HG03354 (cell line): ENCODE measurements around the gene FAM217A.
"Not testable (repeated sequence)": the region's sequence is repeated elsewhere in the genome, so short reads cannot be mapped to it uniquely, and the experiment has no call there.

Experiments
- ATAC-seq: cut with Tn5 transposase; IDR thresholded peaks from one replicate; pipeline ENCODE4 v1.9.1; 2021; ENCODE audit warnings: mild to moderate bottlenecking; ENCODE audit not compliant: unreplicated experiment, poor library complexity, severe bottlenecking

The FAM217A gene

DNA sequence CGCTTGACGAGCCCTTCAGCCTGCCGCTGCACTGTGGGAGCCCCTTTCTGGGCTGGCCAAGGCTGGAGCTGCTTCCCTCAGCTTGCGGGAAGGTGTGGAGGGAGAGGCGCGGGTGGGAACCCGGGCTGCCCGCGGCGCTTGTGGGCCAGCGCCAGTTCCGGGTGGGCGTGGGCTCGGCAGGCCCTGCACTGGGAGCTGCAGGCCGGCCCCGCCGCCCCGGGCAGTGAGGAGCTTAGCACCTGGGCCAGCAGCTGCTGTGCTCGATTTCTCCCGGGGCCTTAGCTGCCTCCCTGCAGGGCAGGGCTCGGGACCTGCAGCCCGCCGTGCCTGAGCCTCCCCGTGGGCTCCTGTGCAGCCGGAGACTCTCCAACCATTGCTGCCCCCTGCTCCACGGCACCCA, 11.1 kb upstream of the FAM217A start:
- not testable (repeated sequence) for ATAC-seq

DNA sequence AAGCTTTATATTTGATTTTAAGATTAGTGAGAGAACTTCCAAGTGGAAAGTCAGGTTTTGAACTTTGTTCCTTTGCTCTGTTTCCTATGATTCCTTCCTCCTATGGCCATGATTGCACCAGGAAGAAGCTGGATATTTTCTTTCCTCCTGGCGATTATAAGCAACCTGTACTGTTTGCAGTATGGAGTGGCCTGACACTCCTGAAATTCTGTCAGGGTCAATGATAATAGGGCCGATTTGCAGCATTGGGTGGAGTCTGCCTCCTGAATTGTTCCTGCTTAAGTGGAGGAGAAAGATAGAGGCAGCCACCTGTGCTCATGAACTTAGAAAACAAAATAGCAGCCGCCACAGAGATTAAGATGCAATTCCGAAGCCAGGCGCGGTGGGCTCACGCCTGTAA, 9.8 kb upstream of the FAM217A start:
- ATAC-seq = no peak

- no peak for ATAC-seq
Observed at GRCh38 chr6:4085332-4085700, 6.4 kb upstream of the FAM217A start.

- ATAC-seq = no peak
Observed at GRCh38 chr6:4084444-4085331, 5.8 kb upstream of the FAM217A start.

GRCh38 chr6:4074478-4075235, 4.3 kb downstream of the FAM217A start:
- no peak for ATAC-seq

DNA sequence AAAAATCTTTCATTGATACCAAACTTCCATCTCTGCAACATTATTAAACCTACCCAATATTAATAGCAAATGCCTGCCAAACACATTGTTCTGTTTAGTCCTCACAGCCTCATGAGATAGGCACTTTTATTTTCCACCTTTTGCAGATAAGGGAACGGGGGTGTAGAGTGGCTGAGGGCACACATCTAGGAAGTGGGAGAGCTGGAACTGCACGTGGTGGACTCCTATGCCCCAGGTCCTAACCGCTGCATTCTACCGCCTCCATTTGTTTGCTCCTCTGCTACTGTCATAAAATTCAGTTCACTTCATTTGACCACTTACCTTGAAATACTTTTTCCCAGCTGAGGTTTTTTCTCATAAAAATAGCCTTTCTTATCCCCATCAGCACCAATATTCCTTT, 7.6 kb downstream of the FAM217A start:
- no peak for ATAC-seq

GRCh38 chr6:4069199-4069598, 9.7 kb downstream of the FAM217A start:
- no peak for ATAC-seq

GRCh38 chr6:4067673-4068072, 11.3 kb downstream of the FAM217A start:
- no peak for ATAC-seq

- ATAC-seq = no peak
Observed at GRCh38 chr6:4066029-4066755, 12.7 kb downstream of the FAM217A start.

DNA sequence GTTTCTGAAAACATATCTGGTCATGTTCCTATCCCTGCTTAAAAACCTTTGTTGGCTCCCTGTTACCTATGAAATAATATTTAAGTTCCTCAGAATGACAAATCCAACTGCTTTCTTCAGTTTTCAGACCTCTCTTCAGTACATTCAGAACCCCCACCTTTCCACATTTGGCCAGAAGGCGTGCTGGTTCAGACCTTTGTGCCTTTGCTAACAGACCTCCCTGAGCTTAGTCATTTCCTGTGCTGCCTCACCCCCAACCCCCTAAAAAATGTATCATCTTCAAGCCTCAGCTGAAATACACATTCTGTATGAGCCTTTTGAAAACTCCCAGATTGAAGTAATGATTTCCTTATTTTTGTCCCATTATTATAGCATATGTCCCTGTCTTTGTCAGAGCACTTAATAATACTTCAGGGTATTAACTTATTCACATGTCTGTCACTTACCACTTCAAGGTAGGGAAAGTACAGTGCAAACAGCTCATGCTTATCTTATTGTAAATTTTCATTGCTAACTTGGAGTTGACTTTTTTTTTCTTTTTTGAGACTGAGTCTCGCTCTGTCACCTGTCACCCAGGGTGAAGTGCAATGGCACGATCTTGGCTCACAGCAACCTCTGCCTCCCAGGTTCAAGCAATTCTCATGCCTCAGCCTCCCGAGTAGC, 19.7 kb downstream of the FAM217A start:
- no peak for ATAC-seq

GRCh38 chr6:4057036-4057435, 21.9 kb downstream of the FAM217A start:
- no peak for ATAC-seq

GRCh38 chr6:4055420-4056041, 23.4 kb downstream of the FAM217A start:
- no peak for ATAC-seq

DNA sequence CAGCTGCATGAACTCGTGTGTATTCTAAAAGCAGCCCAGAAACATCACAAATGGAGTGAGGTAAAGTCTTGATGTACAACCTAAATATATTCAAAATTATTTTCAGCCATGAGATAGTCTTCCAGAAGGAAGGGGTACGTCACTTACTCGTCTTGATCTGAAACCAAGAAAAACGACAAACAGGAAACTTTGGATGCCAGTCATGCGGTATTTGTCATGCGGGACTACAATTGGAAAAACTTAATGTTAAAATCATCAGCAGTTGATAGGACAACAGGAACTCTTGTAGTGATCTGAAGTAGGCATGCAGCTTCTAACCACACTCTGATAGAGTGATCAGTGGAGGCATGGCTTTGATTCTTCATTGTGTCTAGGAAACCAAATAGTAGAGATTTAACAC, 29.7 kb downstream of the FAM217A start:
- no peak for ATAC-seq

DNA sequence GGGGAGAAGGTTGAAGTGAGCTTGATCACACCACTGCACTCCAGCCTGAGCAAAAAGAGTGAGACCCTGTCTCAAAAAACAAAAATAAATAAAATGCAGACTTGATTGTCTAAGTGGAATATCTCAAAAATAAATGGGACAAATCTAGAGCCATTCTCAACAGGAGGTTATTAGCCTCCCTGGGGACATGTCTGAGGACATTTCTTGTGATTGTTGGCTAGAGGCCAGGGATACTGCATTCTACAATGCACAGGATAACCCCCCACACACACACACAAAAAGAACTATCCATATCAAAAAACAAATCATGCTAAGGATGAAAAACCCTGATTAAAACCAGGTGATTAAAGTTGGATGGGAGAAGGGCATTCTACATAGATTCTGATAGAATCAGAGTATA, 37.5 kb downstream of the FAM217A start:
- ATAC-seq = no peak

DNA sequence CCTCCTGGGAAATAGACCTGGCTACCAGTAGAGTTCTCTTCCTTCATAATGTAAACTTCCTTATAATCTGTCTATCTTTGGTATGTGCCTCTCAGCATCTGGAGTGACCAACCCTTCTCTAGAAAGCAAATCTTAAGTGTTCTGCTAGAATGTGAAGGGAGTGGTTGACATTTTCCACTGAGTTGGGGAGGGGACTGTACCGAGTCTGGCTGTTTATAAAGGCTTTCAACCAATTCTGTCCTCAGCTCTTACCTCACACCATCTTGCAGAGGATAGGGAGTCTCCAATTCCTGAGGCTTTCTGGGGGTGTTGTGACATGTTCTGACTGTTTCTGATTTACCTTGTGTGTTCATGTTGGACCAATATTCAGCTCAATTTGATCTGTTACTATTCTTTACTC, 39.6 kb downstream of the FAM217A start:
- no peak for ATAC-seq

DNA sequence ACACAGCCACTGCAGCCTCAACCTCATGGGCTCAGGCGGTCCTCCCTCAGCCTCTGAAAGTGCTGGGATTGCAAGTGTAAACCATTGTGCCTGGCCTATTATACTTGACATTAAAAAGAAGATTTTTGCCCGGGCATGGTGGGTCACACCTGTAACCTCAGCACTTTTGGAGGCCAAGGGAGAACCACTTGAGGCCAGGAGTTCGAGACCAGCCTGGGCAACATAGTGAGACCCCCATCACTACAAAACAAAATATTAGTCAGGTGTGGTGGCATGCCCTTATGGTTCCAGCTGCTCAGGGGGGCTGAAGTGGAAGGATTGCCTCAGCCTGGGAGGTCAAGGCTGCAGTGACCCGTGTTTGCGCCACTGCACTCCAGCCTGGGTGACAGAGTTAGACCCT, 42.4 kb downstream of the FAM217A start:
- ATAC-seq = no peak

GRCh38 chr6:4032475-4032874, 46.5 kb downstream of the FAM217A start:
- ATAC-seq = no peak

- ATAC-seq = no peak
Observed at GRCh38 chr6:4031442-4031841, 47.5 kb downstream of the FAM217A start.

- no peak for ATAC-seq
Observed at GRCh38 chr6:4030669-4031068, 48.3 kb downstream of the FAM217A start.

- ATAC-seq = no peak
Observed at GRCh38 chr6:4029687-4030086, 49.2 kb downstream of the FAM217A start.
